GM12864 (cell line): ENCODE data around the gene MACROD2.

Experiments used
- DNase-seq: peaks from one replicate; pipeline ENCODE4 v3.0.0-alpha.2; 2011; ENCODE audit warnings: low read depth
- H3K4me3 ChIP-seq: 2 replicates; pipeline ENCODE4 v1.5.1; 2011; ENCODE audit warnings: mild to moderate bottlenecking, low read depth, low read length, control low read depth
- TF ChIP-seq, protein P1 (sequence below): IDR thresholded peaks from 2 replicates; pipeline ENCODE4 v1.5.1; 2011; ENCODE audit warnings: low read depth, mild to moderate bottlenecking, moderate library complexity, low read length, control low read depth, inconsistent platforms; ENCODE audit errors: missing control alignments

The MACROD2 gene

DNA sequence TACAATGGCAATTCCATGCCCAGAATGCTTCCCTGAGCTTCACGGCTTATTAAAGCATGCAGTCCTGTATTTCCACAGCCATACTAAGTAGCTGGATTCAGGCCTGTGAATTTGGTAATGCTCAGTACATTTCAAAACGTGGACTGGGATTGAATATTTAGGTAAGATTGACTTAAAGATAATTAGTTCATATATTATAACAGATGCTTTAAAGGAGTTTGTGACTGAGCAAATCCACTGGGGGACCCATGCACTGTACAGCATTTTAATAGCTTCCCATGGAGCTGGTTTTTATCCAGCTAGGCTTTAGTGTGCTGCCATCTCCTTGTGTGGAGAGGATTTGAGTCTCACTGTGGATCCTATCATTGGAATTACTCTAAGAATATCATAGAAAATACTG lies 763.0 kb downstream of the MACROD2 start:
- H3K4me3 ChIP-seq = no peak overlapping the region
- no peak for DNase-seq
- TF ChIP-seq, protein P1, sequence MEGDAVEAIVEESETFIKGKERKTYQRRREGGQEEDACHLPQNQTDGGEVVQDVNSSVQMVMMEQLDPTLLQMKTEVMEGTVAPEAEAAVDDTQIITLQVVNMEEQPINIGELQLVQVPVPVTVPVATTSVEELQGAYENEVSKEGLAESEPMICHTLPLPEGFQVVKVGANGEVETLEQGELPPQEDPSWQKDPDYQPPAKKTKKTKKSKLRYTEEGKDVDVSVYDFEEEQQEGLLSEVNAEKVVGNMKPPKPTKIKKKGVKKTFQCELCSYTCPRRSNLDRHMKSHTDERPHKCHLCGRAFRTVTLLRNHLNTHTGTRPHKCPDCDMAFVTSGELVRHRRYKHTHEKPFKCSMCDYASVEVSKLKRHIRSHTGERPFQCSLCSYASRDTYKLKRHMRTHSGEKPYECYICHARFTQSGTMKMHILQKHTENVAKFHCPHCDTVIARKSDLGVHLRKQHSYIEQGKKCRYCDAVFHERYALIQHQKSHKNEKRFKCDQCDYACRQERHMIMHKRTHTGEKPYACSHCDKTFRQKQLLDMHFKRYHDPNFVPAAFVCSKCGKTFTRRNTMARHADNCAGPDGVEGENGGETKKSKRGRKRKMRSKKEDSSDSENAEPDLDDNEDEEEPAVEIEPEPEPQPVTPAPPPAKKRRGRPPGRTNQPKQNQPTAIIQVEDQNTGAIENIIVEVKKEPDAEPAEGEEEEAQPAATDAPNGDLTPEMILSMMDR = no peak

DNA sequence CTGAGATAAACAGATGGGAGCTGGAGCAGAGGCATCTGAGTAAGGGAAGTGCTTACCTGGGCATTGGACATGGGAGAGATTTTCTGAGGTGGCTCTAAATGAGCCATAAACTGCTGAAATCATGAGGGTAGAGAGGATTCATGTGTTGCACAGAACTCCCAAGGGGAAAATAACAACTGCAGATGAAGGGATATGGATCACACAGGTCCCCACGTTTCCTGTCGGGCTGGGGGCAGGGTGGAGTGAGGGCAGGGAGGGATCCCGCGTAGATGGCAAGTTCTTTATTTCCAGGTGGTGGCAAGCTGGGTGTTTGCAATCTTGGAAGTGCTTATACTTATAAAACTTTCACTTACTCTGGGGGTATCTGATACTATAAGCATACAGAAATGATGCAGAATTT lies 764.7 kb downstream of the MACROD2 start:
- TF ChIP-seq, protein P1 = no peak
- no peak for DNase-seq
- no peak overlapping the region for H3K4me3 ChIP-seq

DNA sequence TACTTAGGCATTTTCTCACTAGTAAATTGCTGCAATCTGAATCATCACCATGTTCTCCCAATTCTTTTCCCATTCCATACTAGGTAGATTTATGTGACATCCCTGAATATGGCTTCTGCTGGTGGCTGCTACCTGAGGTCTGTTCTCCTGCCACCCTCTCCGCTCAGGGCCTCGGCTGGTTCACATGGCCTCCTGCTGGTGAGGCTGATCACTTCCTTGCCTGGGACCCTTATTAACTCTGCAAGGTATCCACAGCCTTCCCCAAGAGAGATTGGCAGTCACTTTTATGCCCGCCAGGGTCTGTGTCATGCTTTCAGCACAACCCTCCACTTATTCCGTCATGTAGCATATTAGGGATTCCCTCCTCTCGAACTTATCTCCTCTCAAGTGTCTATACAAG lies 766.6 kb downstream of the MACROD2 start:
- H3K4me3 ChIP-seq = no peak overlapping the region
- TF ChIP-seq, protein P1 = no peak
- DNase-seq = no peak

DNA sequence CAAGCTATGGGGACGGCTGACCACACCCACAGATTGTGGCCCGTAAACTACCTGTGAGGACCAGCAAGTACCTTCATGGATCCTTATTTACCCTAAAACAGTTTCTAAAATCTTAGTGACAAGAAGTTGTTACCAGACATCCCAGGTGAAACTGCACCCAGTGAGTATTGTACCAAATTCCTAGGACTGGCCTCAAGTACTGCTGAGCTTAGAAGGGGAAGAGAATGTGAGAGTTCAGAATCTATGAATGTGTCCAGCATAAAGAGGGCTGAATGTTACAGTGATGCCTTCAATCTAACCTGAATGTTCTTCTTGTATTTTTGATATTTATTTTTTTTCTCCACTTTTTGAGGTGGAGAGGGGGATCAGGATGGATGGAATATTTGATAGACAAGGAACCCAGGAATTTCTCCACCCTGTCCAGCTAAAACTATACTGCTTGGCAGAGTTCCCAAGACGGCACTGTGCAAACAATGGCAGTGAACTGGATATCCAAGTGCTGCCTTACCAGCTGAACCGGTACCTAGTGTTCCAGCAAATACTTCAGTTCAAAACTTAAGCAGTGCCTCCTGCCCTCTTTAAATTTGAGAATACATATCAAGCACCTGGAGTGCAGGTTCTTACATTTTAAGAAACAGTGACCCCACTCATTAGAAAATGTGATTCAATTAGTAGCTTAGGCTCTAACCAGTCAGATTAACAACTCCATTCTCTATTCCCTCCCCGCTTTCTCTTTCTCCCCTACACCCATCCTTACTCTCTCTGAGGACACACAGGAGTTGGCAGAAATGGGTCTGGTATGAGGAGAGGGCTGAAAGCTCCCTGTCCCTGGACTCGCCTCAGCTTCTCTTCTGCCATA lies 769.4 kb downstream of the MACROD2 start:
- TF ChIP-seq, protein P1 = no peak
- no peak for DNase-seq
- no peak overlapping the region for H3K4me3 ChIP-seq

DNA sequence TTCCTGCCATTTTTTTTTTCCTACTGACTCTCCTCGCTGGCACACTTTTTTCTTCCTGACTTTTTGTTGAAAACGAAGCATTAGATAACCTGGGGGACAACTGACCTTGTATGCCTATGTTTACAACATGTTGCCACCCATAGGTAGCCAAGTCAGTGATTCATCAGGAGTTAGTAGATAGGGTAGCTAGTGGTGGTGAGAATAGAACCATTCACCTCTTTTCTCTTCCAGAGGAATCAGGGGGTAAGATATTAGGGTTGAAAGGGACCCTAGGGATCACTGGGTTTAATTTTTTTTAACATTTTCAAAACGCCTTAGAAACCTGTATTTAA lies 770.0 kb downstream of the MACROD2 start:
- TF ChIP-seq, protein P1 = no peak
- no peak overlapping the region for H3K4me3 ChIP-seq
- no peak for DNase-seq

DNA sequence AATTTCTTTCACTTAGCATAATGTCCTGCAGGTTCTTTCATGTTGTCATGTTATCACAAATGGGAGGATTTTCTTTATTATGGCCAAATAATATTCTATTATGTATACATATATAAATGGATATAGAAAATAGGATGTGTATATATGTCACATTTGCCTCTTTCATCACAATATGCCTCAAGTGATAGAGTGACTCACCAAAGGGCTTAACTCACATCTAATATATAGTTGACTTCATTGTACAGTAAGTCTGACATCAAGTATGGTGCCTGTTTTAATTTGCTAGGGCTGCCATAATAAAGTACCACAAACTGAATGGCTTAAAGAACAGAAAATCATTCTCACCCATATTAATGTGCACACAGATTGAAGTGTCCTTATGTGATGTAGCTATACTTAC lies 778.2 kb downstream of the MACROD2 start:
- H3K4me3 ChIP-seq = no peak overlapping the region
- TF ChIP-seq, protein P1 = no peak
- DNase-seq = no peak

DNA sequence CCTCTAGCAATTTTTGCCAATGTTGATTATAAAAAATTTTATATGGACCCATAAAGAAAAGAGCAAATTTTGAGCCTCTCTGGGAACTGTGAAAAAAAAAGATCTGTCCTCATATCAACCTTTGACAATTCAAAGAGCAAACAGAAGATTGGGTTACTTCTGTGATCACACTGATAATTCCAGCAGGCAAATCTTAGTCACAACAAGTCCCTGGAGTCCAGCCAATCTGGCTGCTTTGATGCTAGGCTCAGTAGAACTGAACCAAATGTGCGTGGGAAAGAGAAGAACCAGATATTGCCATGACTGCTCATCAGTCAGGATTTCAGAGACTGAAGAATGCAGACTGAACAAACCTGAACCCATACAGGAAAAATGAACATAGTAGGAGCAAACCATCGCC lies 780.5 kb downstream of the MACROD2 start:
- TF ChIP-seq, protein P1 = no peak

More for the DNA sequence above, 780.5 kb downstream of the MACROD2 start:
- no peak overlapping the region for H3K4me3 ChIP-seq
- no peak for DNase-seq
